GM19467 (cell line): ENCODE measurements around the gene NHLRC4.

Experiments used
- ATAC-seq: cut with Tn5 transposase; IDR thresholded peaks from one replicate; pipeline ENCODE4 v1.9.1; 2021; ENCODE audit warnings: mild to moderate bottlenecking, moderate library complexity; ENCODE audit not compliant: unreplicated experiment

The NHLRC4 gene

DNA sequence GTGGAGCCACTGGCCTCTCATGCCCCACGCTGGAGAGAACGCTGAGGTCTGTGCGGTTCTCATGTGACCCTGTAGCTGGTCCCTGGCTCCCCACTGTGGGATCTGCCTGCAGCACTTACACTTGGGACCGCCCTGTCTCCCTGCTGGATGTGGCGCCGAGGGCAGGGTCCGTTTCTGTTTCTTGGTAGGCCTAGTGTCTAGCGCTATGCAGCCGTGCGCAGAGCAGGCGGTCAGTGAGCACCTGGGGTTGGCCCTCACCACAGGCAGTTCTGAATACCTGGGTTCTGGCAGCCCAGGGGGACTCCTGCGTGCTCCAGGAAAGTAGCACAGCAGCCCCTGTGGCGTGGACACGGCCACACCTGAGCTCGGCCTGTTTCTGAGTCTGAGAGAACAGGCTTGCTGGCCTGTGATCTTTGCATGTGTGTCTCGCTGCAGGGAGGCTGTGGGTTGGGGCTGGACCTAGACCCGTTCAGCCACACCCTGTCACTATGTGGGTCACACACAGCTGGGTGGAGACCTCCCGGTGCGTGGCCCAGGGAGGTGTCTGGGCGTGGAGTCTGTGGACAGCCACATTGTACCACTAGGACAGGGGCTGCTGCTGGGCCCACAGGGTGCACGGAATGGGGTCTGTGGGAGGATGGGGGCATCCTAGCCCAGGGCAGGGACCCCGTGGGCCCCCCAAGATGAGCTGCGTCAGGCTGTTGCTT lies 36.5 kb upstream of the NHLRC4 start:
- no peak for ATAC-seq

DNA sequence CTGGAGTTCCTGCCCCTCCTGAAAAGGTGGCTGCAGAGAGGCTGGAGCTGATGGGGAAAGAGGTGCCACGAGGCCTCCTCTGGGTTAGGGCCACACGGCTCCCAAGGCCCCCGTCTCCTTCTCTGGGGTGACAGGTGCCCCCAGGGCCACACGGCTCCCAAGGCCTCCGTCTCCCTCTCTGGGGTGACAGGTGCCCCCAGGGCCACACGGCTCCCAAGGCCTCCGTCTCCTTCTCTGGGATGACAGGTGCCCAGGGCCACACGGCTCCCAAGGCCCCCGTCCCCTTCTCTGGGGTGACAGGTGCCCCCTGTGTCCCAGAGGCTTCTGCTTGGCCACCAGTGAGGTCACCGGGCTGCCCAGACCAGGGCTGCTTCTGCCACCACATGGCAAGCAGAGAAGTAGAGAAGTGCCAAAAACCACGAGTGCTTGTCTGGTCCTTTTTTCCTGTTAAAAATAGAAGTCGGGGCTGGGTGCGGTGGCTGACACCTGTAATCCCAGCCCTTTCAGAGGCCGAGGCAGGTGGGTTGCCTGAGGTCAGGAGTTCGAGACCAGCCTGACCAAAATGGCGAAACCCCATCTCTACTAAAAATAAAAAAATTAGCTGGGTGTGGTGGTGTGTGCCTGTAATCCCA lies 35.2 kb upstream of the NHLRC4 start:
- ATAC-seq = no peak

DNA sequence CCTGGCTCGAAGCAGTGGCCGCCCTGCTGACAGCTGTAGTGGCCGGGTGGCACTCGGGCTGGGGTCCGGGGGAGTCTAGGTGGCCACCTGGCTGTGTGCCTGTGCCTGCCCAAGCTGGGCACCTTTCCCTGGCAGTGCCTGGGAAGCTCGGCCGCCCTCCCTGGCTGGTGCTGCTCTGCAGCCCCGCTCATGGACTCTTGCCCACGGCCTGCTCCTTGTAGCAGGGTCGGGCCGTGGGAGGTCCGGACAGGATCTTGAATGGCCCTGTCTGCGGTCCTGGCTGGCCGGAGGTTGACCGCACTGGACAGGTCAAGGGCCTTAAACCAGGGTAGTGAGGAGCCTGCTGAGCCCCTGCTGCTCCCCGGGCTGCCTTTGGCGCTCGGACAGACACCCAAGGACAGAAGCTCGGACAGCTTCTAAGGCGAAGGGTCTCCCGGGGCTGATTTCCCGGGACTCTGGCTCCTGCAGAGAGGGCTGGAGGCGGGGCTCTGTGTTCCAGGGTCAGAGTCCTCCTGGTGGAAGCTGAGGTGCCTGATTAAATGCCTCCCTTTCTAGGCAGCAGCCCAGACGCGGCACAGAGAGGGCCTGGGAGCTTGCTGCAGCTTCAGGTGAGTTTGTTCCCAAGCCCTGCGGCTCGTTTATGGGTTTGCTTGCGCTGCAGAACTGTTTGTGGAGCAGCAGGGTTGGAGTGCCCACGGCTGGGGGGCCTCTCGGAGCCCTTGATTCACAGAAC lies 33.2 kb upstream of the NHLRC4 start:
- ATAC-seq = no peak

DNA sequence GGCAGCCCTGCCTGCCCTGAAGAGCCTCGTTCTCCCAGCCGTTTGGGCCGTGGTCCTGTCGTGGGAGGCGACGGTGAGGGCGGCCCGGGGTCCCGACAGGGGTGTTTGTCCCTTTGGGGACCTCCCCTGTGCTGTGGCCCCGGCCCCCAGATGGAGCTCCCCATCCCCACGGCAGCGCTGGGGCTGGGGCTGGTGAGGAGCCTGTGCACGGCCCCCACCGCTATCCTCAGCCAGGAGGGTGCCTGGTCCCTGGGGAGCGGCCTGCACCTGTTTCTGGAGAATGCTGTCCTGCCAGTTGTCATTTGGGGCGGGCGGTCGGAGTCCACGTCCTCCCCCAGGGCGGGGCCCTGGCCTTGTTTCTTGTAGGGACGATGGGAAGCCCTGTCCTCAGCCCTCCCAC lies 32.7 kb upstream of the NHLRC4 start:
- ATAC-seq = no peak

DNA sequence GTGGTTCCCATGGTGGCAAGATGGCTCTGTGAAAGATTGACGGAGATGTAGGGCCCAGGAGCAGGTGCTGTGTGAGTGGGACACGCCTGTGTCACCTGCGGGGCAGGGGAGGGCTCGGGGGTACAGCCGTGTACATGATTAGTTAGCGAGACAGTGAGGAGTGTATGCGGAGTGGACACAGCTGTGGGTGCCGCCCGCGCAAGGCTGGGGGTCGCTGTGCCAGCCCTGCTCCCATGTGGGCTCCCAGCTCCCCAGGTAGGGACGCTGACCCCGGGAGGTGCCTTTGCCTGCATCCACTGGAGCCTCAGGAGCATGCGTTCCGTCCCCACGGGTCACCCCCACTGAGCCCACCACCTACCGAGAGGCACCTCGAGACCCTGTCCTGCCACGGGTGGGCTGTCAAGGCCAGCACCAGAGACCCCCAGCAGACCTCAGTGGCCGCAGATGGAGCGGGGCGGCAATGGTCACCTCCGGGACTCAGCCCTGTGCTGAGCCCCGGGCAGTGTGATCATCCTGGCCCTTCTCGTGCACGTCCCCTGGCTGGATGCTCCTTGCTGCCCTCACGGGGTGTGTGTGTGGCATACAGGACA lies 31.9 kb upstream of the NHLRC4 start:
- no peak for ATAC-seq

DNA sequence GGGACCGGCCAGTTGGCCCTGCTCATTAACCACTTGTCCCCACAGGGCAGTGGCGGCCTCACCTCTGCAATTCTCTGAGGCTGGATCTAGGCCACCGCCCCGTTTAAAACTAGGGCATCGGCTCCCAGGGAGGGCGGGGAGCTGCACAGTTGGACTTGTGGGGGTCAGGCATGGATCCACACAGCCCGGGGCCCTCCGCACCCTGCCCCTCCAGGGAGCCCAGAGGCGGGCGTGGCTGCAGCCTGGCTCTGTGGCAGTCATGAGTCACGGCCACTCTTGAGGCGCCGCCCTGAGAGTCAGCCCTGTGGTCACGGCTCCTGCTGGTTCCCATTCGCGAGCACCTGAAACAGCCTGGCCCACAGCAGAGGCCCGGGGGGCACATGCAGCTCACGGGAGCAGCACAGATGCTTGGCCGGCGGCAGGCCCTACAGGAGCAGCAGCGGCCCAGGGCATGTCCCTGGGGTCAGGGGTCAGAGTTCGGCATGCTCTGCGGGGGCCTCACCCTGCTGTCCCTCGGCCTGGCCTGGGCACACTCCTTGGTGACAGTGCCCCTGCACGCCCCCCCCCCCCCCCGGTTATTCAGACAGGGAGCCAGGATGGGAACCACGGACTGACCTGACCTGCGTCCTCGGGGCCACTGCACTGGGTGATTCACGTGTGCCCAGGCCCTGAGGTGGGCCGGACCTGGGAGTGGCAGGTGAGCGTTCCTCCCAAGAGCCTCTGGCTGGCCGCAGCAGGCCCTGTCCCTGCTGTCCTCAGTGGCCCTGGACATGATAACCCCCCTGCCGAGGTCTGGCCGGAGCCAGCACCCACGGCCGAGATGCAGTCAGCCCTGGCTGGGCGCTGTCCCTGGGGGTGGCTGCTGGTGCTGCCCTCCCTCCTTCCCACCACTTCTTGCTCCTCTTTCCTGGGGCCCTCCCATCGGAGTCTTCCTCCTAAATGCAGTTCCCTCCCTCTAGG lies 31.1 kb upstream of the NHLRC4 start:
- ATAC-seq = no peak

DNA sequence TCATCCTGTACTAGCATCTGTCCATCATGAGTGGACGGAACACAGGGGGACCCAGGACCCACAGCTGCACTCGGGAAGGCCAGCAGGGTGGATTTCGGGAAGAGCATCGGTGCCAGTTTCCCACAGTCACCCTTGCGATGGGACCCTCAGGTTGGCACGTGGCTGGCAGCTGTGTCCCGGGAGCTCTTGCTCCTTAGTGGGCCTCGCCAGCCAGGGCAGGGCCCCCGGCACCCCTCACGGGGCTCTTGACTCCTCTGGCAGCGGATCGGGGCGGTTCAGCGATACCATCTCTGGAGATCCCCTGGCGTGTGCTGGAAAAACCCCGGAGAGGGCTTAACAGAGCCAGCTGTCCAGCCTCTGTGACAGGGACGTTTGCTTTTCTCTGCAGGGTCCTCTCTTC lies 30.1 kb upstream of the NHLRC4 start:
- no peak for ATAC-seq

DNA sequence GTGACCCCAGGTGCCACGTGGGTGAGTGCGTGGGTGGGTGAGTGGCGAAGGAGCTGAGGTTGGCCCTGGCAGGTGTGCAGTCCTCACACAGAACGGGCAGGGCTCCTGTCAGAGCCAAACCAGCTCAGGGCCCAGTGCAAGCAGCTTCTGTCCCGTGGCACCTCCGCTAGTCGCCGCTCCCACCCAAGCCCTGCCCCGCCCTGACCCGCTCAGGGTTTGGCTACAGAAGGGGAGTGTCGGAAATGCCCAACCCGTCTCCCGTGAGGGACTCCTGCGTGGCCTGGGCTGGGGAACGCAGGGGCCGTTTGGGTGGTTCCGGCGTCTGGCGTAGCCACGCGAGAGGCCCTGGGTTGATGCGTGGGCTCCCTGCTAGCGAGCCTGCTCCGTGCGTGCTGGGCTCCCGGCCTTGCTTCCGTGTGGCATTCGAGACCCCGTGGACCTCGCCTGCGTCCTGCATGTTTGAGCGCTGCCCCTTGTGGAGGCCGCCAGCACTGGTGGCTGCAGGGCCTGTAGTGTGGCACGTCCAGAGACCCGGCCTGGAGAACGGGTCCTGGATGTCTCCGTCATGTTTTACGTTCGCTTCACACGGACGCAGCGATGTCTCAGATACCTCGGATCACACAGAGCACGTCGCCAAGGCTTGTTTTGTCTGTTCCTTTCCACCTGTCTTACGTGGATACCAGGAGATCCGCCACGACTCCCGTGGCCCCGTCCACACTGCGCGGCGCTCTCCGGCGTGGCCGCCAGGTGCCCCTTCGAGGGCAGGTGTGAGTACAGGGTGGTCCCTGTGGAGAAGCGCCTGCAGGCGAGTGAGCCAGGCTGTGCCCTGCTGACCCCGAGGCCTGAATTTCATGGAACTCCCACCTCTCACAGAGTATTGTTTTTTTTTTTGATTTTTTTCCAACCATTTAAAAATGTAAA lies 29.1 kb upstream of the NHLRC4 start:
- ATAC-seq = no peak

DNA sequence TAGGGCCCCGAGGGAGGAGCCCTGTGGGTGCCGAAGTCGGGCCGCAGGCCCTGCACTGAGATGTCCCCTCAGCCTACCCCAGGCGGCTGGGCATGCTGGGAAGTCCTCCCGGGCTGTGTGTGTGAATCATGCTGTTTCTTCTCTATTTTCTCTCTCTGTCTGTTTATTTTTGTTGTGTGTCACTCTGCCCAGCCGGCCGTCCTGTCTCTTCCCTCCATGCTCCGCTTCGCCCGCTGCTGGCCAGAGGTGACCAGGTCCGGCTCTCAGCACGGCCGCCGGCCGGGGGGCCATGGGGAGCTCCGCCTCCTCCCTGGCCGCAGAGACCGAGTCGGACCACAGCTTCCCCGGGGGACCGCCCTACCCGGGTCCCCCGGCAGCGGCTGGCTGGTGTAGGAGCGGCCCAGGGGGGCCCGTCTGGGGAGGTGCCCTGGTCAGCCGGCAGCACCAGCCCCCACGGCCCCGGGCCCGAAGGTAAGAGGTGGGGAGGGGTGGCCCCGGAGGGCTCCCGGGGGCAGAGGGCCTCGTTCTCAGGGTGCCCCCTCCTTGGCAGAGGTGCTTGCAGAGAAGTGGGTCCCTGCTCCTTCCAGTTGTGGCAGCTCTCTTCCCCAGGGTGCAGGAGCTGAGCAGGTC lies 26.8 kb upstream of the NHLRC4 start:
- ATAC-seq = no peak

DNA sequence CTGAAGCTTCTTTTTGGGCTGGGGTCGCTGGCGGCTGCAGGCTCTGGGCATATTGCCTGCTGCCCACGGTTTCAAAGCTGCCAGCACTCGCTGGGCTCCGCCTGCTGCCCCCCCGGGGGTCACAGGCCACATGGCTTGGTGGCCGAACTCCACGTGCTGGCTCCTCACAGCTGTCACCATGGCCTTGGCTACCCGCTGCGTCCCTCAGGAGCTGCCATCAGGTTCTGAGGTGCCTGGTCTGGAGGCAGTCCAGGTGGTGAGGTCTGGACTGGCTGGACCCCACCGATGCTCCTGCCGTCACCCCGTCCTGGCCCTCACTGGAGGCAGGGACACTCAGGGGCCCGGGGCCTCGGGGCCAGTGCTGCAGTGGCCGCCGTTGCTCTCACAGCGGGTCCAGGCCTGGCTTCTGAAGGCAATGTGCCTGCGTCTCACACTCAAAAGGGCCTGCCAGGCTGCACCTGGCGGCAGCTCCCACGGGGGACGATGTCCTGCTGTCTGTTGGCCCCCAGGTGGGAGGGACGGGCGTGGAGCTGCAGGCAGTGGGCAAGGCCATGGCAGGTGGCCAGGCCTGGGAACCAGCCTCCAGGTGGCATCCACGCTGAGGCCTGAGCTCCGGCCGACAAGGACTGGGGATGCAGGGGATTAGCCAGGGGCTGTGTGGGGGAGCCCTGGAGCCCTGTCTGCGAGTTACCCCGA lies 26.0 kb upstream of the NHLRC4 start:
- ATAC-seq = no peak

DNA sequence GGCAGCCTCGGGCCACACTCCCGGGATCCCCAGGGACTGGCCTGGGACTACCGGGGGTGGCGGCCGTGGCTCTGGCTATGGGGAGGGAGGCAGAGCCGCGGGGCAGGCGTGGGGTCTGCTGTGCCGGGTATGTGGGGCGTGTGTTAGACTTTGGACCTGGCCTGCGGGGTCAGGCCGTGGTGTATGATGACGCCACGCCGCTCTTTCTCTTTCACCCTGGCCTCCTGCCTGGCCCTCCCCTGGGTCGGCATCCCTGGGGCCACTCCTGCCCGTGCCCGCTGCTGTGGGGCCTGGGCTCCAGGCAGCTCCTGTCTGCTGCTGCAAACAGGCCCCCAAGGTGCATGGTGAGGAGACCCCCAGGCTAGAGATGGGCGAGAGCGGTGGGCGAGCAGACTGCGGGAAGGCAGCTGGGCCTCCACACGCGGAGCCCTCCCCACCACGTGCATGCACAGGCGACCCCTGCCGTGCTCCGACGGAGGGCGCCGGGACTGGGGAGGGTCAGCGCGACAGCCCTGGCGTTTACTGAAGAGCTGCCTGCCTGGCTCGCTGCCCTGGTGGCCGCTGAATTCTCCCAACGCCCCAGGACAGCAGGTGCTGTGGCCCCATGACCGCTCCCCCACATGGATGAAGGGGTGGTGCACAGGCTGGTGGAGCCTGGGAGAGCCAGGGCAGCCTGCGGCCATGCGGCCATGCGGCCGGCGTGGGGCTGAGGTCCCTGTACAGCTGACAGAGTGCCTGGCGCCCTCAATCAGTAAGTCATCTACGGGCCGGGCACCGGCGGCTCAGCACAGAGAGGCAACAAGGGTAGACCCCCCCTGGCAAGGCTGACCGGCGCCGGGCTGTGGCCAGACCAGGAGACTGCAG lies 23.3 kb upstream of the NHLRC4 start:
- no peak for ATAC-seq

DNA sequence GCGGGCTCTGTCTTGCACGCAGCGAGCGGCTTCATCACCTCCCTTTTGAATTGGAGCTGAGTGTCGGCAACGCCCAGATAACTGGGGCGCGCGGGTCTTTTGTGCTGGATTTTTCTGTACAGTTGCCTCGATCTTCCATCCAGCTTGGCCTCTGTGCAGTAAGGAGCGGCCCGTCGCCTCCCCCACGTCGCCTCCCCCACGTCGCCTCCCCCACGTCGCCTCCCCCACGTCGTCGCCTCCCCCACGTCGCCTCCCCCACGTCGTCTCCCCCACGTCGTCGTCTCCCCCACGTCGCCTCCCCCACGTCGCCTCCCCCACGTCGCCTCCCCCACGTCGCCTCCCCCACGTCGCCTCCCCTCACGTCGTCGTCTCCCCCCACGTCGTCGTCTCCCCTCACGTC lies 22.3 kb upstream of the NHLRC4 start:
- no peak for ATAC-seq

DNA sequence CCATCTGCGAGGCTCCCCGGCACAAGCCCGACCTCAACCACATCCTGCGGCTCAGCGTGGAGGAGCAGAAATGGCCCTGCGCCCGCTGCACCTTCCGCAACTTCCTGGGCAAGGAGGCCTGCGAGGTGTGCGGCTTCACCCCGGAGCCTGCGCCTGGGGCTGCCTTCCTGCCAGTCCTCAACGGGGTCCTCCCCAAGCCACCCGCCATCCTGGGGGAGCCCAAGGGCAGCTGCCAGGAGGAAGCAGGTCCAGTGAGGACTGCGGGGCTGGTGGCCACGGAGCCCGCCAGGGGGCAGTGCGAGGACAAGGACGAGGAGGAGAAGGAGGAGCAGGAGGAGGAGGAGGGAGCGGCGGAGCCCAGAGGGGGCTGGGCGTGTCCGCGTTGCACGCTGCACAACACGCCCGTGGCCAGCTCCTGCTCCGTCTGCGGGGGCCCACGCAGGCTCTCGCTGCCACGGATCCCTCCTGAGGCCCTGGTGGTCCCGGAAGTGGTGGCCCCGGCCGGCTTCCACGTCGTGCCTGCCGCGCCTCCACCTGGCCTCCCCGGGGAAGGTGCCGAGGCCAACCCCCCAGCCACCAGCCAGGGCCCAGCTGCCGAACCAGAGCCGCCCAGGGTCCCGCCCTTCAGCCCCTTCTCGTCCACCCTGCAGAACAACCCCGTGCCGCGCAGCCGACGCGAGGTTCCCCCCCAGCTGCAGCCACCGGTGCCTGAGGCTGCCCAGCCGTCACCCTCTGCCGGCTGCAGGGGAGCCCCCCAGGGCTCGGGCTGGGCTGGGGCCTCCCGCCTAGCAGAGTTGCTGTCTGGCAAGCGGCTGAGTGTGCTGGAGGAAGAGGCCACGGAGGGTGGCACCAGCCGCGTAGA lies 19.7 kb upstream of the NHLRC4 start:
- ATAC-seq = no peak

DNA sequence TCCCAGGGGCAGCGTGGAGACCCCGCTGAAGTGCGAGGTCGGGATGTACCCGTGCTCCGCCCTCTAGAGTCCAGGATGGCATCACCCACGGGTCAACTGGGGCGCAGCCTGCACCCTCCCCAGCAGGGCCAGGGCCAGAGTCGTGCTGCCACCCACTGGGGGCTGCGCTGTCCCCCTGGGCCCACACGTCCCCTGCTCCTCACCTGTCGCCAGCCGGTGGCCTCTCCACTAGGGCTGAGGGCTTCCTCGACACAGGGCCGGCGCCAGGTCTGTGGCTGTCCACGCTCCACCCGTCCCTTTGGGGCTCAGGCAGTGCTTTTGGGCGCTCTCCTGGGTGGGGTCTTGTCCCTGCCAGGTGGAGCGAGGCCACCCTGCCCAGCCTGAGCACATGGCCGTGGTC lies 18.2 kb upstream of the NHLRC4 start:
- no peak for ATAC-seq

DNA sequence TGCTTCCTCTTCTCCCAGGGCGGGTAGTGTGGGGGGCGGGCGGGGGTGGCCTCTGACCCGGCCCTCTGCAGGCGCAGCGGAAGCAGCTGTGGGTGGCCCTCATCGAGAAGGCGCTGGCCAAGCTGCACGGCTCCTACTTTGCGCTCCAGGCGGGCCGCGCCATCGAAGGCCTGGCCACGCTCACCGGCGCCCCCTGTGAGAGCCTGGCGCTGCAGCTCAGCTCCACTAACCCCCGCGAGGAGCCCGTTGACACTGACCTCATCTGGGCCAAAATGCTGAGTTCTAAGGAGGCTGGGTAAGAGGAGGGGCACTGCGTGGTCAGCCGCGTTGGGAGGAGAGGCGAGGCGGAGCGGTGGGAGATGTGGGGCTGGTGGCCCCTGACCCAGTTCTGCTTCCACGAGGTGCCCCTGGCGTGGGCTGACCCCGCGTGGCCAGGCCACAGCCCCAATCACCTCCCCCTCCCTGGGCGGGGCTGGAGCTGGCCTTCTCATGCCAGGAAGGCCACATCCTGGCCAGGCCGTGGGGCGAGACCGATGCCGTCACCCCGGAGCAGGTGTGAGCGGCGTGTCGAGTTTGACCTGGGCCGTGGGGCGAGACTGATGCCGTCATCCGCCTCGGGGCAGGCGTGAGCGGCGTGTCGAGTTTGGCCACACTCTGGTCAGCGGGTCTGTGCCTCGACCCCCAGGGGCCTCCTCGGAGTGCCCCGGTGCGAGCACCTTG lies 17.1 kb upstream of the NHLRC4 start:
- no peak for ATAC-seq

DNA sequence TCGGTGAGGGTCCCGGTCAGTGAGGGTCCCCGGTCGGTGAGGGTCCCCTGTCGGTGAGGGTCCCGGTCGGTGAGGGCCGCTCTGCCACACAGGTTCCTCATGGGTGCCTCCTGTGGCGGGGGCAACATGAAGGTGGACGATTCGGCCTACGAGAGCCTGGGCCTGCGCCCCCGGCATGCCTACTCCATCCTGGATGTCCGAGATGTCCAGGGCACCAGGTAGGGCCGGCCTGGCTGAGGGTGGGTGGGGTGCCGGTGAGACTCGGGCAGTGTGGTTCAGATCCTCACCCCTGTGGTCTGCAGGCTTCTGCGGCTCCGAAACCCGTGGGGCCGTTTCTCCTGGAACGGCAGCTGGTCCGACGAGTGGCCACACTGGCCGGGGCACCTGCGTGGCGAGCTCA lies 15.6 kb upstream of the NHLRC4 start:
- no peak for ATAC-seq
